GM12878 (cell line): Measurements from ENCODE around the gene WNT3A. TPM values are rescaled to one million over a fixed set of nuclear protein-coding genes. Genes with fewer than 3 reads are reported as not detected.

Experiments
- CHD2 ChIP-seq: IDR thresholded peaks from 2 replicates; pipeline ENCODE4 v1.6.1; 2011; ENCODE audit warnings: low read depth, low read length, improper control_type of control experiment, borderline replicate concordance
- E2F8 ChIP-seq: fragments of 450-650 bp; IDR thresholded peaks from 2 replicates; pipeline ENCODE4 v1.6.1; 2018; ENCODE audit warnings: mild to moderate bottlenecking, low read depth, moderate library complexity; ENCODE audit not compliant: partially characterized antibody
- EZH2 ChIP-seq: IDR thresholded peaks from 2 replicates; pipeline ENCODE4 v1.6.1; 2012; ENCODE audit warnings: low read depth, mild to moderate bottlenecking, control low read depth, inconsistent platforms, low read length, borderline replicate concordance; ENCODE audit not compliant: control insufficient read depth
- FOS ChIP-seq: IDR thresholded peaks from 3 replicates; pipeline ENCODE4 v1.6.1; 2011; ENCODE audit warnings: borderline replicate concordance; ENCODE audit not compliant: insufficient read length; ENCODE audit errors: extremely low read depth
- HDAC6 ChIP-seq: fragments of 200-600 bp; sonication (generic); IDR thresholded peaks from one replicate; pipeline ENCODE4 v1.8.0; 2017; ENCODE audit warnings: antibody characterized with exemption; ENCODE audit not compliant: unreplicated experiment
- MLLT1 ChIP-seq: fragments of 450-650 bp; IDR thresholded peaks from 2 replicates; pipeline ENCODE4 v1.6.1; 2016; ENCODE audit warnings: mild to moderate bottlenecking
- POU2F2 ChIP-seq: IDR thresholded peaks from 3 replicates; pipeline ENCODE4 v1.6.1; 2011; ENCODE audit warnings: low read depth, mild to moderate bottlenecking, low read length, borderline replicate concordance
- PRDM15 ChIP-seq: fragments of 450-650 bp; formaldehyde crosslinking; IDR thresholded peaks from 2 replicates; pipeline ENCODE4 v1.4.0; 2020; ENCODE audit warnings: mild to moderate bottlenecking, moderate library complexity
- ZNF207 ChIP-seq: fragments of 450-650 bp; IDR thresholded peaks from 2 replicates; pipeline ENCODE4 v1.6.1; 2014; ENCODE audit warnings: antibody characterized with exemption, mild to moderate bottlenecking, borderline replicate concordance
- polyA plus RNA-seq, 11 experiments: library from polyadenylated mRNA; depleted of rRNA in 4 of 11; unstranded in 6 of 11; stranded (reverse) in 5 of 11; fragments of >200 nt; fragmentation: Nextera tagmentation in 4 of 11; fragmentation: Illumina TruSeq in 1 of 11; extraction: Ambion mirVana in 4 of 11; extraction: Trizol in 1 of 11; gene quantifications; 1 replicate in 1 of 11; 2 replicates in 10 of 11; pipeline versions ENCODE4 v1.2.1 to v1.2.3, GENCODE V29; 2011 to 2016; ENCODE audit warnings: inconsistent platforms in 2 of 11, missing spikeins in 2 of 11, low read depth in 1 of 11
- total RNA-seq, 4 experiments: library from RNA; depleted of rRNA in 3 of 4; stranded (reverse); fragments of >200 nt in 3 of 4; fragmentation: Illumina TruSeq in 1 of 4; extraction: Trizol in 1 of 4; gene quantifications; 2 replicates each; pipeline versions ENCODE4 v1.2.1 to v1.2.3, GENCODE V29; 2013 to 2021

The WNT3A gene
- total and polyA plus RNA-seq, 10 of the 15 experiments (the other 5 are each of a cell fraction or from before 2014, with no cell fraction given) = 0.16 TPM; not detected in 9

GRCh38 chr1:228038387-228039005 lies 31.7 kb downstream of the WNT3A start (continued):
- TF ChIP-seq E2F8 = no peak
- no peak for TF ChIP-seq EZH2
- no peak for TF ChIP-seq HDAC6
- no peak for TF ChIP-seq PRDM15 (CRISPR knock-in tag)
- no peak for TF ChIP-seq POU2F2
- TF ChIP-seq ZNF207 = no peak
- no peak for TF ChIP-seq MLLT1
- no peak for TF ChIP-seq FOS
- TF ChIP-seq CHD2 = no peak
